ENCODE measurements around the gene CD81.

DNA sequence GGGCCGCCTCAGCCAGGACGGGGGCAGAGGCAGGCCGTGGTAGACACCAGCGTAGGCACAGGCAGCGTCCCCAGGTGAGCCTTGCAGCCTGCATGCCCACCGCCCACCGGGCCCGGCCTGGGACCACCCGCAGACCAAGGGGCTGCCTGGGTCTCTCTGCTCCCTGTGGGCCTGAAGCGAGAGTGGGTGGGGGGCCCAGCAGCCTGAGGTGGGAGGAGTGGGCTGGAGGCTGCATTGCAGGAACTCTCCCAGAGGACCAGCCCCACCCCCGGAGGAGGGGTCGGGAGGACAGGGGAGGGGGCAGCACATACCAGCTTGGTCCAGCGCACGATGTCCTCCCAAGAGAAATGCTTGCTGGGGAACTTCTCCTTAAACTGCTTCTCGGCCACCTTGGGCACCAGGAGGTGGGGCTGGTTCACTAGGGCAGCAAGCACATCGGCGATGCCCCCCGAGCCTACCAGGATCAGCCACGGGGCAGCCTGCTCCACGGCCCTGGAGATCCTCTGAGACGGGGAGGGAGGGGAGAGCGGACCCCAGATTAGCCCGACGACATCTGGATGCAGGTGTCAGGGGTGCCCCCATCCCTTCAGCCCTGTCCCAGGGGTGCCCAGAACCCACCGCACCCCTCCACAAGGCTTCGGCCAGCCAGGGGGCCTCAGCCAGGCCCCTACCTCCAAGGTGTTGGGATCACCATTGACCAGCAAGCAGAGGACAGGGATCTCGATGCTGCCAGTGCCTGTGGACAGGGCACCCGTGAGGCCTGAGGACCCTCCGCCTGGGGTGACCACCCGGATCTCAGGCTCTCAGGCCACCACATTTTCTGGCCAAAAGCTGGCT, 41.0 kb downstream of the CD81 start:
- no peak for TF ChIP-seq TAF1 (IDR thresholded peaks at IDR 0.05; ENCODE audit: low read depth)
- TF ChIP-seq EP300 (IDR thresholded peaks at IDR 0.05; ENCODE audit: borderline replicate concordance): no peak
- TF ChIP-seq EGR1 (IDR thresholded peaks at IDR 0.05): no peak
- TF ChIP-seq TEAD4 (IDR thresholded peaks at IDR 0.05): no peak
- no peak for TF ChIP-seq TCF12 (IDR thresholded peaks at IDR 0.05; ENCODE audit: low read depth)
- TF ChIP-seq, protein P1, sequence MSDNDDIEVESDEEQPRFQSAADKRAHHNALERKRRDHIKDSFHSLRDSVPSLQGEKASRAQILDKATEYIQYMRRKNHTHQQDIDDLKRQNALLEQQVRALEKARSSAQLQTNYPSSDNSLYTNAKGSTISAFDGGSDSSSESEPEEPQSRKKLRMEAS (IDR thresholded peaks at IDR 0.05): no peak
- TF ChIP-seq NFIC (IDR thresholded peaks at IDR 0.05): no peak
- no peak for TF ChIP-seq YY1 (IDR thresholded peaks at IDR 0.05; ENCODE audit: low read depth)
- TF ChIP-seq CEBPB (IDR thresholded peaks at IDR 0.05): no peak
- TF ChIP-seq CREB1 (IDR thresholded peaks at IDR 0.05; ENCODE audit: low read depth): no peak
- TF ChIP-seq, protein P2, sequence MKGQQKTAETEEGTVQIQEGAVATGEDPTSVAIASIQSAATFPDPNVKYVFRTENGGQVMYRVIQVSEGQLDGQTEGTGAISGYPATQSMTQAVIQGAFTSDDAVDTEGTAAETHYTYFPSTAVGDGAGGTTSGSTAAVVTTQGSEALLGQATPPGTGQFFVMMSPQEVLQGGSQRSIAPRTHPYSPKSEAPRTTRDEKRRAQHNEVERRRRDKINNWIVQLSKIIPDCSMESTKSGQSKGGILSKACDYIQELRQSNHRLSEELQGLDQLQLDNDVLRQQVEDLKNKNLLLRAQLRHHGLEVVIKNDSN (IDR thresholded peaks at IDR 0.05): no peak

Data from Ishikawa (cell line).